Endothelial cell of umbilical vein (primary cell): ENCODE data around the gene RNLS. TPM values are rescaled to one million over a fixed set of nuclear protein-coding genes. Genes with fewer than 3 reads are reported as not detected.
"Not testable (repeated sequence)": the region's sequence is repeated elsewhere in the genome, so short reads cannot be mapped to it uniquely, and the experiment has no call there.

ENCODE experiments used
- BruUV-seq: library from RNA; stranded (reverse); fragments of 400-500 nt; replicated peaks from 2 replicates; lab custom pipeline; 2021; lab: Mats Ljungman, UMichigan
- CTCF ChIA-PET: fragments of 300-600, 350-600 bp; sonication (Branson Sonifier 250); formaldehyde crosslinking; loops from one replicate; lab custom pipeline; 2021; ENCODE audit warnings: antibody characterized with exemption, inconsistent platforms; lab: Charles Lee
- POLR2A ChIA-PET: fragments of 300-600, 350-600 bp; sonication (Branson Sonifier 250); formaldehyde crosslinking; loops from one replicate; lab custom pipeline; 2021; ENCODE audit warnings: antibody characterized with exemption, inconsistent platforms; lab: Charles Lee
- DNase-seq: peaks from one replicate; pipeline ENCODE4 v3.0.0-alpha.2; 2011; ENCODE audit warnings: low read depth, low spot score
- FAIRE-seq: peaks from 2 replicates; lab custom pipeline; 2011; peaks lifted over from hg19 to GRCh38; lab: Jason Lieb, UNC
- H2AFZ ChIP-seq: 2 replicates; pipeline ENCODE4 v1.6.0; 2012; ENCODE audit warnings: low read depth, low read length, control low read depth, inconsistent platforms
- H3K27ac ChIP-seq: 2 replicates; pipeline ENCODE4 v1.5.1; 2011; ENCODE audit warnings: low read depth, mild to moderate bottlenecking, control low read depth, low read length, moderate library complexity; ENCODE audit not compliant: insufficient read depth
- H3K27me3 ChIP-seq, 2 experiments: 2 replicates each; pipeline versions ENCODE4 v1.6.0 to v1.6.1; 2011; ENCODE audit warnings: low read length in 2 of 2, mixed read lengths in 1 of 2; ENCODE audit not compliant: control insufficient read depth in 2 of 2, insufficient read depth in 2 of 2
- H3K36me3 ChIP-seq, 2 experiments: 2 replicates in 1 of 2; 3 replicates in 1 of 2; pipeline ENCODE4 v1.5.1; 2011; ENCODE audit warnings: low read length in 2 of 2, mild to moderate bottlenecking in 1 of 2, moderate library complexity in 1 of 2; ENCODE audit not compliant: control insufficient read depth in 2 of 2, insufficient read depth in 2 of 2; ENCODE audit errors: extremely low read depth in 1 of 2
- H3K4me1 ChIP-seq: 3 replicates; pipeline ENCODE4 v1.5.1; 2011; ENCODE audit warnings: mild to moderate bottlenecking, low read length; ENCODE audit not compliant: control insufficient read depth, insufficient read depth; ENCODE audit errors: extremely low read depth
- H3K4me2 ChIP-seq: 2 replicates; pipeline ENCODE4 v1.6.1; 2011; ENCODE audit warnings: low read length, control low read depth, mixed read lengths; ENCODE audit not compliant: insufficient read depth
- H3K4me3 ChIP-seq, 3 experiments: fragments of 200-600 bp in 1 of 3; sonication (generic), shearing (Covaris generic) in 1 of 3; replicated peaks in 1 of 3; 2 replicates each; pipeline ENCODE4 v1.5.1; 2011 to 2016; ENCODE audit warnings: control low read depth in 3 of 3, low read length in 3 of 3, mild to moderate bottlenecking in 2 of 3, inconsistent platforms in 1 of 3, low read depth in 1 of 3, moderate library complexity in 1 of 3; ENCODE audit not compliant: insufficient read depth in 1 of 3
- H3K79me2 ChIP-seq: 2 replicates; pipeline ENCODE4 v1.6.0; 2012; ENCODE audit warnings: low read length, inconsistent platforms; ENCODE audit not compliant: control insufficient read depth, insufficient read depth
- H3K9ac ChIP-seq: replicated peaks from 2 replicates; pipeline ENCODE3; 2011; ENCODE audit warnings: low read length, control low read depth; ENCODE audit not compliant: insufficient read depth; ENCODE audit errors: extremely low read depth
- H3K9me1 ChIP-seq: replicated peaks from 3 replicates; pipeline ENCODE4 v1.6.0; 2011; ENCODE audit warnings: mild to moderate bottlenecking, low read length; ENCODE audit not compliant: control insufficient read depth, insufficient read depth; ENCODE audit errors: extremely low read depth
- H3K9me3 ChIP-seq: replicated peaks from 2 replicates; pipeline ENCODE4 v1.5.1; 2012; ENCODE audit warnings: low read length, inconsistent platforms; ENCODE audit not compliant: control insufficient read depth, insufficient read depth
- H4K20me1 ChIP-seq: replicated peaks from 2 replicates; pipeline ENCODE3; 2011; ENCODE audit warnings: mild to moderate bottlenecking, low read length; ENCODE audit not compliant: control insufficient read depth, insufficient read depth; ENCODE audit errors: extremely low read depth
- EZH2 ChIP-seq: IDR thresholded peaks from 2 replicates; pipeline ENCODE4 v1.6.1; 2012; ENCODE audit warnings: borderline replicate concordance, low read depth, mild to moderate bottlenecking, moderate library complexity, low read length, inconsistent platforms; ENCODE audit not compliant: severe bottlenecking
- FOS ChIP-seq: IDR thresholded peaks from 2 replicates; pipeline ENCODE4 v1.6.1; 2011; ENCODE audit warnings: mild to moderate bottlenecking, low read length, moderate library complexity, borderline replicate concordance; ENCODE audit not compliant: insufficient read depth
- GATA2 ChIP-seq: IDR thresholded peaks from 2 replicates; pipeline ENCODE4 v1.7.0; 2011; ENCODE audit warnings: low read depth, mild to moderate bottlenecking, moderate library complexity, mixed read lengths, low read length; ENCODE audit not compliant: insufficient read length, insufficient read depth
- JUN ChIP-seq: IDR thresholded peaks from 2 replicates; pipeline ENCODE4 v1.6.1; 2011; ENCODE audit warnings: borderline replicate concordance, low read depth; ENCODE audit not compliant: insufficient read length, insufficient read depth
- MYC ChIP-seq: IDR thresholded peaks from one replicate; pipeline ENCODE4 v1.6.1; 2011; ENCODE audit warnings: mild to moderate bottlenecking, low read depth, low read length
- POLR2A ChIP-seq: IDR thresholded peaks from 2 replicates; pipeline ENCODE4 v1.6.1; 2012; ENCODE audit warnings: low read depth, mild to moderate bottlenecking, control low read depth, low read length
- POLR2AphosphoS5 ChIP-seq: IDR thresholded peaks from 2 replicates; pipeline ENCODE4 v1.6.1; 2012; ENCODE audit warnings: low read depth, mild to moderate bottlenecking, control low read depth, low read length, moderate library complexity; ENCODE audit not compliant: insufficient read depth
- dilution Hi-C: fragments of 300-500 bp; cut with MboI; formaldehyde crosslinking; loops from one replicate; pipeline ENCODE4 v1.15.0; 2019; ENCODE audit warnings: low sequenced_read_pairs; ENCODE audit not compliant: extremely low pct_ligation_motif_present
- intact Hi-C: fragments of 100-400 bp; cut with micrococcal nuclease; formaldehyde crosslinking; loops from one replicate; pipeline ENCODE4 v1.10.0; 2022
- polyA plus RNA-seq, 4 experiments: library from polyadenylated mRNA; depleted of rRNA in 3 of 4; stranded (reverse) in 3 of 4; unstranded in 1 of 4; fragments of >200 nt; gene quantifications; 2 replicates each; pipeline versions ENCODE4 v1.2.1 to v1.2.3, GENCODE V29; 2011 to 2012; ENCODE audit warnings: missing spikeins in 1 of 4
- total RNA-seq: library from RNA; stranded (reverse); gene quantifications from 2 replicates; pipeline ENCODE4 v1.2.3, GENCODE V29; 2021
- TF ChIP-seq, protein P1 (sequence below): IDR thresholded peaks from 2 replicates; pipeline ENCODE4 v1.6.1; 2011; ENCODE audit not compliant: insufficient read depth, insufficient read length
- TF ChIP-seq, protein P2 (sequence below), 2 donors: IDR thresholded peaks; 1 replicate in 1 of 2; 2 replicates in 1 of 2; pipeline ENCODE4 v1.5.1; 2011; ENCODE audit warnings: low read length in 2 of 2, mild to moderate bottlenecking in 2 of 2, moderate library complexity in 2 of 2, control low read depth in 1 of 2, inconsistent platforms in 1 of 2, low read depth in 1 of 2; ENCODE audit not compliant: insufficient read depth in 1 of 2; ENCODE audit errors: extremely low read depth in 1 of 2

RNLS gene
- total and polyA plus RNA-seq, 2 donors (not counting 3 experiments of a cell fraction or from before 2014, with no cell fraction given): 2.5 to 4.6 TPM

DNA sequence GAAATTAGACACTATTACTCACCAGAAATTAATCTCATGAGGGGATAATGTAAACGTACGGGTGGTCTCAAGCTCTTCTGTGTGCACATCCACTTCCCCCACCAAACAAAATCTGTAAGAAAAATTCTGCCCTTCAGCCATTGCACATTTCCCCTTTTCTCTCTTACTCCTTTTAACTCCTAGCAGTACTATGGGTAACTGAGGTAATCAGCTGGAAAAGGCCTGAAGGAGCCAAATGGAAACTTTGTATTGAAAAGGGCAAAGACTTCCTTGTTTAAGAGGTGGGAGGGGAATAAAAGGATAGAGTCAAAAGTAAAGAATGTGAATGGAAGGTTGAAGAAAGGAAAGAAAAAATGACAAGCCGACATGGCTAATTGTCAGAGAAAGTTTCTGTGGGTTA is 273.8 kb downstream of the RNLS start:
- intact Hi-C loops: no loop called here
- ChIA-PET POLR2A (no interaction called here), CTCF (no interaction called here)
- TF ChIP-seq MYC (no peak), FOS (no peak), POLR2A (no peak), EZH2 (no peak), JUN (no peak), POLR2AphosphoS5 (no peak), GATA2 (no peak)
- TF ChIP-seq, protein P1, sequence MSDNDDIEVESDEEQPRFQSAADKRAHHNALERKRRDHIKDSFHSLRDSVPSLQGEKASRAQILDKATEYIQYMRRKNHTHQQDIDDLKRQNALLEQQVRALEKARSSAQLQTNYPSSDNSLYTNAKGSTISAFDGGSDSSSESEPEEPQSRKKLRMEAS: no peak
- TF ChIP-seq, protein P2, sequence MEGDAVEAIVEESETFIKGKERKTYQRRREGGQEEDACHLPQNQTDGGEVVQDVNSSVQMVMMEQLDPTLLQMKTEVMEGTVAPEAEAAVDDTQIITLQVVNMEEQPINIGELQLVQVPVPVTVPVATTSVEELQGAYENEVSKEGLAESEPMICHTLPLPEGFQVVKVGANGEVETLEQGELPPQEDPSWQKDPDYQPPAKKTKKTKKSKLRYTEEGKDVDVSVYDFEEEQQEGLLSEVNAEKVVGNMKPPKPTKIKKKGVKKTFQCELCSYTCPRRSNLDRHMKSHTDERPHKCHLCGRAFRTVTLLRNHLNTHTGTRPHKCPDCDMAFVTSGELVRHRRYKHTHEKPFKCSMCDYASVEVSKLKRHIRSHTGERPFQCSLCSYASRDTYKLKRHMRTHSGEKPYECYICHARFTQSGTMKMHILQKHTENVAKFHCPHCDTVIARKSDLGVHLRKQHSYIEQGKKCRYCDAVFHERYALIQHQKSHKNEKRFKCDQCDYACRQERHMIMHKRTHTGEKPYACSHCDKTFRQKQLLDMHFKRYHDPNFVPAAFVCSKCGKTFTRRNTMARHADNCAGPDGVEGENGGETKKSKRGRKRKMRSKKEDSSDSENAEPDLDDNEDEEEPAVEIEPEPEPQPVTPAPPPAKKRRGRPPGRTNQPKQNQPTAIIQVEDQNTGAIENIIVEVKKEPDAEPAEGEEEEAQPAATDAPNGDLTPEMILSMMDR (IDR thresholded peaks at IDR 0.05; ENCODE audit: extremely low read depth in 1 of 2, insufficient read depth in 1 of 2, low read depth in 1 of 2, low read length in 2 of 2): no peak
- no peak overlapping the region for H2AFZ ChIP-seq
- H3K79me2 ChIP-seq: no peaks in the 10 kb centered on the region
- no peak overlapping the region for H3K4me3 ChIP-seq
- BruUV-seq: no TSS peak
- H3K4me2 ChIP-seq: no peak overlapping the region
- H3K4me1 ChIP-seq: no peaks in the 10 kb centered on the region
- FAIRE-seq: no peak
- H3K9me1 ChIP-seq: no peaks in the 10 kb centered on the region
- no peaks in the 10 kb centered on the region for H3K27me3 ChIP-seq
- H3K9me3 ChIP-seq: no peaks in the 10 kb centered on the region
- no peak overlapping the region for H3K27ac ChIP-seq
- dilution Hi-C loops: no loop called here
- H4K20me1 ChIP-seq: no peaks in the 10 kb centered on the region
- DNase-seq: no peak
- no peak overlapping the region for H3K9ac ChIP-seq
- H3K36me3 ChIP-seq: no peaks in the 10 kb centered on the region

DNA sequence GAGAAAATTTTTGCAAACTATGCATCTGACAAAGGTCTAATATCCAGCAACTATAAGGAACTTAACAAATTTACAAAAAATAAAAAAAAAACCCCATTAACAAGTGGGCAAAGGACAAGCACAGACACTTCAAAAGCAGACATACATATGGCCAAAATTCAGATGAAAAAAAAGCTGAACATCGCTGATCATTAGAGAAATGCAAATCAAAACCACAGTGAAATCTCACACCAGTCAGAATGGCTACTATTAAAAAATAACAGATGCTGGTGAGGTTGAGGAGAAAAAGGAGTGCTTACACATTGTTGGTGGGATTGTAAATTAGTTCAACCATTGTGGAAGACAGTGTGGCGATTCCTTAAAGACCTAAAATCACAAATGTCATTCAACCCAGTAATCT is 274.8 kb downstream of the RNLS start:
- BruUV-seq, CTCF ChIA-PET, POLR2A ChIA-PET: not testable (repeated sequence)

More for the DNA sequence above, 274.8 kb downstream of the RNLS start:
- H4K20me1 ChIP-seq, H3K27me3 ChIP-seq, H3K4me2 ChIP-seq, H3K9me3 ChIP-seq, H3K79me2 ChIP-seq, dilution Hi-C loops, H3K4me3 ChIP-seq, H3K36me3 ChIP-seq, FAIRE-seq, intact Hi-C loops, H3K9me1 ChIP-seq, DNase-seq, H3K4me1 ChIP-seq, H3K9ac ChIP-seq, H2AFZ ChIP-seq, H3K27ac ChIP-seq: not testable (repeated sequence)
